ENCODE measurements around the gene TOM1L1.
"Not testable (repeated sequence)": the region's sequence is repeated elsewhere in the genome, so short reads cannot be mapped to it uniquely, and the experiment has no call there.

The TOM1L1 gene

GRCh38 chr17:54864070-54864469 lies 36.6 kb upstream of the TOM1L1 start:
- no peaks in the 10 kb centered on the region for H3K9me3 Mint-ChIP-seq
- H3K4me3 Mint-ChIP-seq, result no peak overlapping the region
- H3K27me3 Mint-ChIP-seq (ENCODE audit: low read depth), result no peaks in the 10 kb centered on the region
- H3K27ac Mint-ChIP-seq, result no peak overlapping the region
- TF ChIP-seq CTCF (IDR thresholded peaks at IDR 0.05; ENCODE audit: unreplicated experiment in 3 of 3), result no peak
- H3K36me3 Mint-ChIP-seq (ENCODE audit: low read depth), result no peaks in the 10 kb centered on the region
- peaks cover 24% of the 10 kb centered on the region for H3K4me1 Mint-ChIP-seq

- Mint-ChIP-seq H3K4me1 (peaks cover 18% of the 10 kb centered on the region), H3K27me3 (ENCODE audit: low read depth) (no peaks in the 10 kb centered on the region), H3K36me3 (ENCODE audit: low read depth) (no peaks in the 10 kb centered on the region), H3K4me3 (no peak overlapping the region), H3K27ac (no peak overlapping the region), H3K9me3 (no peaks in the 10 kb centered on the region)
- no peak for TF ChIP-seq CTCF (IDR thresholded peaks at IDR 0.05; ENCODE audit: unreplicated experiment in 3 of 3)
Measured at GRCh38 chr17:54864636-54865356, 35.9 kb upstream of the TOM1L1 start.

DNA sequence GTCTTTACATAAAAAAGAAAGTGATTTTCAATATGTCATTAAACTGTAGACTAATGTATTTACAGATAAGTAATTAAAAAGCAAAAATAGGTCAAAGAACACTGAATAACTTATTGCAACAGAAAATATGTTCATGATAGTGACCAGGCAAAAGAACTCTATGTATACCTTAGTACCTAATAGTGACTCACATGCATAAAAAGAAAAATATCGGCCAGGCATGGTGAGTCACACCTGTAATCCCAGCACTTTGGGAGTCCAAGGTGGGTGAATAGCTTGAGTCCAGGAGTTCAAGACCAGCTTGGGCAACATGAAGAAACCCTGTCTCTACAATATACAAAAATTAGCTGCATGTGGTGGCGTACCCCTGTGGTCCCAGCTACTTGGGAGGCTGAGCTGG lies 33.0 kb upstream of the TOM1L1 start:
- H3K27ac Mint-ChIP-seq, result no peak overlapping the region
- no peaks in the 10 kb centered on the region for H3K27me3 Mint-ChIP-seq (ENCODE audit: low read depth)
- H3K4me3 Mint-ChIP-seq, result no peak overlapping the region
- H3K4me1 Mint-ChIP-seq, result peaks cover 19% of the 10 kb centered on the region
- TF ChIP-seq CTCF (IDR thresholded peaks at IDR 0.05; ENCODE audit: unreplicated experiment in 3 of 3), result no peak
- no peaks in the 10 kb centered on the region for H3K36me3 Mint-ChIP-seq (ENCODE audit: low read depth)
- no peaks in the 10 kb centered on the region for H3K9me3 Mint-ChIP-seq

DNA sequence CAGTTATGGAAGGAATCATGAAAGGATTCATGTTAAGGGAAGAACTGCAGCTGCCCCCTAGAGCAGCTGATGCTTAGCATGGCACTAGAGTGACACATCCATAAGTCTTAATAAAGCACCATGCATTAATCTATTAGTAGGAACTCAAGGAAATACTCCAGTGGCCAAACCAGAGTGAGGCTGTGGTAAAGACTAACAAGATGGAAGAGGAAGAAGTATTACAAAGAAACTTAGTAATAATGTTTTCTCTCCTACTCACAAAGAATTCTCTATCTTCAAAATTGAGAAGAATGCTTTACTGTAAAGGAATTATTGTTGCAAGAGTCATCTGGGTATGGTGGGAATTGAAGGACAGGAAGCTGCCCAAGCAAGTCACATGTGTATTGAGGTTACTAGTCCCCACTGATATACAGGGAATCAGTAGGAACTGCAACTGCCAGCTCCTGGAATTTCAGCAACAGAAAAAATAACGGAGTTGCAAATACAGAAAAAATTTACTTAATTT lies 29.9 kb upstream of the TOM1L1 start:
- Mint-ChIP-seq H3K9me3 (no peaks in the 10 kb centered on the region), H3K4me3 (no peak overlapping the region), H3K27ac (no peak overlapping the region), H3K36me3 (ENCODE audit: low read depth) (no peaks in the 10 kb centered on the region), H3K27me3 (ENCODE audit: low read depth) (no peaks in the 10 kb centered on the region), H3K4me1 (peaks cover 6% of the 10 kb centered on the region)
- TF ChIP-seq CTCF (IDR thresholded peaks at IDR 0.05; ENCODE audit: unreplicated experiment in 3 of 3), result no peak

GRCh38 chr17:54875906-54876305 lies 24.7 kb upstream of the TOM1L1 start:
- H3K27ac Mint-ChIP-seq; H3K4me1 Mint-ChIP-seq; H3K4me3 Mint-ChIP-seq; H3K27me3 Mint-ChIP-seq (ENCODE audit: low read depth); H3K36me3 Mint-ChIP-seq (ENCODE audit: low read depth); H3K9me3 Mint-ChIP-seq: not testable (repeated sequence)

DNA sequence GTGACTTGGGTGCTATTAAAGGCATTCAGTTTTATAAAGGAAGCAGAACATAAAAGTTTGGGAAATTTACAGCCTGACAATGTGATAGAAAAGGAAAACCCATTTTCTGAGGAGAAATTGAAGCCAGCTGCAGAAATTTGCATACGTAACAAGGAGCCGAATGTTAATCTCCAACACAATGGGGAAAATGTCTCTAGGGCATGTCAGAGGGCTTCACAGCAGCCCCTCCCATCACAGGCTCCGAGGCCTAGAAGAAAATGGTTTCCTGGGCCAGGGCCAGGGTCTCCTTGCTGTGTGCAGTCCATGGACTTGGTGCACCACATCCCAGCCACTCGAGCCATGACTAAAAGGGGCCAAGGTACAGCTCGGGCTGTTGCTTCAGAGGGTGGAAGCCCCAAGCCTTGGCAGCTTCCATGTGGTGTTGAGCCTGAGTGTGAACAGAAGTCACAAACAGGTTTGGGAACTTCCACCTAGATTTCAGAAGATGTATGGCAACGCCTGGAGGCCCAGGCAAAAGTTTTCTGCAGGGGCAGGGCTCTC lies 23.9 kb upstream of the TOM1L1 start:
- H3K27me3 Mint-ChIP-seq (ENCODE audit: low read depth), result no peaks in the 10 kb centered on the region
- TF ChIP-seq CTCF (IDR thresholded peaks at IDR 0.05; ENCODE audit: unreplicated experiment in 3 of 3), result no peak
- H3K27ac Mint-ChIP-seq, result no peak overlapping the region
- H3K4me1 Mint-ChIP-seq, result no peaks in the 10 kb centered on the region
- H3K4me3 Mint-ChIP-seq, result no peak overlapping the region
- H3K36me3 Mint-ChIP-seq (ENCODE audit: low read depth), result no peaks in the 10 kb centered on the region
- peaks cover 7% of the 10 kb centered on the region for H3K9me3 Mint-ChIP-seq
